ENCODE data around the gene ZNF367.

DNA sequence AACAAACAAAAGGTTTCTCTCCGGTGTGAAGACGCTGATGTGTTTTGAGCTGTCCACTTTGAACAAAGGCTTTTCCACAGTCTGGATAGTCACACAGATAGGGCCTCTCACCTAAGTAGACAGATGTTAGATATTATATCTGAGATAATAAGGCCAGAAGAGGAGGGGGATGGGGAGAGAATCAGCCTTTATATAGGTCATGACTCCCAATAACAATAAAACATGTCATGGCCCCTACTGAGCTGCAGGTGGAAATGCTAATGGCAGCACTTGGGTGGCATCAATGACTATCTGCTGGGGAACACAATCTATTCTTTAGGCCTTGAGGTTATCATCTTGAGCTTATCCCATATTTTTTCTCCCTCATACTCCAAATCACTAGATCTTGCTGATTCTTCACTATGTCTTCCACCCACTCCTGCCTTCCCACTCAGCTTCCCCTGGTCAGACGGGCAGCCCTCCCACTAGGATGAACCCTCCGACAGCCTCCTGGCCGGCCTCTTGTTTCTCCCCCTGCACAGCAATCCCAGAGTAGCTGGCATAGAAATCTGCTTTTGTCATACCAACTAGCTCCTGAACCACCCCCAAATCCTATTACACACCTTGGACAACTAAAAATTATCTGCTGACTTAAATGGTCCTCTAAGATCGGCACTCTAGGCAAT lies 23.2 kb downstream of the ZNF367 start:
- TF ChIP-seq GATA3 (IDR thresholded peaks at IDR 0.05; ENCODE audit: low read depth, low read length): no peak; the same call in 1 of the 2 replicates
- TF ChIP-seq GATA2 (IDR thresholded peaks at IDR 0.05; ENCODE audit: low read depth, low read length): peak; percentile 59; the same call in 1 of the 2 replicates
